Adipose tissue (tissue), 3 donors: ENCODE data around the gene MEIG1. TPM values are rescaled to one million over a fixed set of nuclear protein-coding genes. Genes with fewer than 3 reads are reported as not detected.
"Not testable (repeated sequence)": the region's sequence is repeated elsewhere in the genome, so short reads cannot be mapped to it uniquely, and the experiment has no call there.

Experiments
- H3K27ac ChIP-seq: one replicate; pipeline ENCODE4 v1.5.1; 2013; ENCODE audit warnings: low read depth, low read length
- WGBS, 3 donors: extraction: QIAGEN DNeasy Blood & Tissue Kit; methylation state at CpG; one replicate each; pipeline ENCODE4 v1.1.7; 2013; 5-methylcytosine and 5-hydroxymethylcytosine counted together
- polyA plus RNA-seq, 3 donors: library from polyadenylated mRNA; stranded (reverse); fragments of 200-250 nt; gene quantifications; one replicate each; pipeline ENCODE4 v1.2.3, GENCODE V29; 2013
- donor health status: healthy with polysubstance abuse.
- donor health status: Bipolar disorder and iron deficiency.
- donor health status: healthy.

The MEIG1 gene
- polyA plus RNA-seq, 3 donors = not detected

DNA sequence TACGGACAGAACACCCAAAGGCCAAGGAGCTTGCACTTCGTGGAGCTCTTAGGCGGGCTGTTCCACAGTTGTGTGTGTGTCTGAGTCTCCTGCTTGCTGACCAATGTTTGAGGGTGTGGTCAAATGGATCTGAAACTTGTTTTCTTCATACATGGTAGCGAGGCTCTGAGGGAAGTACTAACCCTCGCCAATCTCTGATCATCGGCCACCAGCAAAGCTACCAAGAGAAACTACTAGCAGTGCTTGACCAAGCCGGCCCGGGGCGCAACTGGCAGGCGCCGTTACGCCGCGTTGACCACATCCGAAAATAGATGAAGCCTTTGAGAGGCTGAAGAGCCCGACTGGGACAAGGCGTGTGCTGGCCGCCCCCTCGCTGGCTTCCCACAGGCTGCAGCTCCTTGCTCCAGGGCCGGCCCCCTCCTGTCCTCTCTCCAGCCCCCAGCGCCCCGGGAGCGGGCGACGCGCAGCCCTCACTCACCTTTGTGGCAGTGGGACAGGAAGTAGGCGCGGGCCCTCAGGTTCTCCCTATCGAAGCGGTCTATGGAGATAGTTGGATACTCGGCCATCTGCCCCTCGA, 5.7 kb upstream of the MEIG1 start:
- H3K27ac ChIP-seq = peak overlapping the region; percentile 86
- WGBS, 3 donors = 0 to 2% (median 1%) methylated on average over 32 of the region's 32 CpGs

DNA sequence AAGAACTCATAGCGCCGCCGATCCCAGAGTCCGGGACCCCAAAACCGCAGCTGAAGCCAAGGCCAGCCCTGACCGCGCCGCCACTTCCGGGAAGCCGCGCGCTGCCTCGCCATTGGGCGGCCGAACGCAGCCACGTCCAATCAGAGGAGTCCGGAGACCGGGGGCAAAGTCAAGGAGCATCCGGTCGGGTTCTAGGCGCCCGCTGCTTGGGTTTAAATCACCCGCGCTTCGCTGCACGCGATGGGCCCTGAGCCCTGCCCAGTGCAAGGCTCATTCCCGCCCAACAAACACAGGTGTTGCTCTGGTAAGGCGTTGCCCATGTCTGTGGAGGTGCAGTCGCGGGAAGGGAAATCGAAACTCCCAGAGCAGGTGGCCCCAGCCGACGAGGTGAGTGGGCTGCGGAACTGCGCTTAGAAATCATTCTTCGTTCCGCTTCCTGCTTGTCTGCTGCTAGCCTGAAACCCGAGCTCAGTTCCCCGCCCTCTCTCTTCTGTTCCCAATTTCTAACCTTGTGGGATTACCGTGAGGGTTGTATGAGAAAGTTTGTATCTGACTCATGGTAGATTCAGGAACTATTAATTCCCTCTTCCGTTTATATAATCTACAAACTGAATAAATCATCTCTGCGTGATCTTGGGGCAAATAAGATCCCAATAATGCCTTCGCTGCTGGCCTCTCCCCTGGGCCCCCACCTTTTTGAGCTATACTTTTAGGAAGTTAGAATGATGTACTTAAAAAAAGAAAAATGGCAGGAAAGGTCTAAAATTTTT, 5.0 kb upstream of the MEIG1 start, which contains the start of gene DCLRE1C:
Gene DCLRE1C (minus strand): TSS at position 96 of the 770 bp plus-strand sequence. CDS start 86 bp downstream, at position 10.
- peak within 1 kb of the TSS; percentile 86 for H3K27ac ChIP-seq

DNA sequence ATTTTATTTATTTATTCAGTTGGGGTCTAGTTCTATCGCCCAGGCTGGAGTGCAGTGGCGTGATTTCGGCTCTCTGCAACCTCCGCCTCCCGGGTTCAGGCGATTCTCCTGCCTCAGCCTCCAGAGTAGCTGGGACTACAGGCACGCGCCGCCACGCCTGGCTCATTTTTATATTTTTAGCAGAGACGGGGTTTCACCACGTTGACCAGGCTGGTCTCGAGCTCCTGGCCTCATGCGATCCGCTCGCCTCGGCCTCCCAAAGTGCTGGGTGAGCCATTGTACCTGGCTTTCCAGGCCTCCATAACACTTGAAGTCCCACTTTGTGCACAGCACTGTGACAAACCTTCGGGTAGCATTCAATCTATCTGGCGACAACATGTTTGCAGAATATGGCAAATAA, 4.3 kb upstream of the MEIG1 start:
- no peak overlapping the region for H3K27ac ChIP-seq
- whole genome bisulfite sequencing, 3 donors = 93 to 94% (median 94%) methylated on average over 19 of the region's 19 CpGs

More for the DNA sequence above, 5.0 kb upstream of the MEIG1 start, which contains the start of gene DCLRE1C:
- 0 to 1% (median 1%) methylated on average over 45 of the region's 45 CpGs for WGBS, 3 donors

DNA sequence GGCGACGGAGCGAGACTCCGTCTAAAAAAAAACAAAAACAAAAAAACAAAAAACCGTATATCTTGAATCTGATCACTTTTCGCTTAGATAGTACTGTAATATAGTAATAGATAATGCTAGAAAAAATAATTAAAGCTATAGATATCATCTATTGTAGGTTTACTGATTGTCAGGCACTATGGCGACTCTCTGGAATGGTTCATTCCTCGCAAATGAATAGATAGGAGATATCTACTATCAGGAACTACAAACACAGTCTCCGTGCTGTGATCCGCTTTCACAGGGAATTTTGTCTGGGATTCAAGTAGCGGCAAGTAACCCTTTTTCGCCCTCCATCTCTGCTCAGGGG, 342 bp upstream of the MEIG1 start:
- 40 to 54% (median 50%) methylated on average over 12 of the region's 12 CpGs for WGBS, 3 donors
- no peak overlapping the region for H3K27ac ChIP-seq

DNA sequence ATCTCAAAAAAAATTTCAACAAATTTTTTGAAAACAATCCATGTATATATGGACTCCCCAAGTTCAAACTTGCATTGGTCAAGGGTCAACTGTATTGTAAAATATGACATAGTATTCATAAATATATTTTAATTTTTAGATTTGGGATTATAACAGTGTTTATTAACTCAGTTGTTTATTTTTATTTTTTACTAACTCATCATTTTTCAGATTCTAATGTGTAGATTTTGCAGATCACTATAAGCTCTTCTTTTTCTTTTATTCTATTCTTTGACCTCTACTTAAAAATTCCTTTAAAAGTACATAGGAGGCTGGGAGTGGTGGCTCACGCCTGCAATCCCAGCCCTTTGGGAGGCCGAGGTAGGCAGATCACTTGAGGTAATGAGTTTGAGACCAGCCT, 8.7 kb downstream of the MEIG1 start:
- WGBS, 3 donors = 89 to 94% (median 91%) methylated on average over 2 of the region's 2 CpGs
- no peak overlapping the region for H3K27ac ChIP-seq

DNA sequence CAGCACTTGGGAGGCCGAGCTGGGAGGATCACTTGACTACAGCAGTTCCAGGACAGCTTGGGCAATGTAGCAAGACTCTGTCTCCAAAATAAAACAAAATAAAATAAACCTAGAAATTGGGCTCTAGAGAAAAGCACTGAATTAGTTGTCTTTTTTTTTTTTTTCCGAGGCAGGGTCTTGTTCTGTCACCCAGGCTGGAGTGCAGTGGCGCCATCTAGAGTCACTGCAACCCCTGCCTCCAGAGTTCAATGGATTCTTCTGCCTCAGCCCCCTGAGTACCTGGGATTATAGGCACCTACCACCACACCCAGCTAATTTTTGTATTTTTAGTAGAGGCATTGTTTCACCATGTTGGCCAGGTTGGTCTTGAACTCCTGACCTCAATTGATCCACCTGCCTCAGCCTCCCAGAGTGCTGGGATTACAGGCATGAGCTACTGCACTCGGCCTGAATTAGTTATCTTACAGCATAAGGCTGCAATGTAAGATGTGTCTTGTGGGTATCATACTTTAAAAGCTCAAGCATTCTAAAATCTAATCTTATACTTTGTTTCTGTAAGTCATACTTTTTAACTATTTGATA, 12.8 kb downstream of the MEIG1 start:
- H3K27ac ChIP-seq = no peak overlapping the region
- 50 to 55% (median 53%) methylated on average over 4 of the region's 4 CpGs for WGBS, 3 donors

DNA sequence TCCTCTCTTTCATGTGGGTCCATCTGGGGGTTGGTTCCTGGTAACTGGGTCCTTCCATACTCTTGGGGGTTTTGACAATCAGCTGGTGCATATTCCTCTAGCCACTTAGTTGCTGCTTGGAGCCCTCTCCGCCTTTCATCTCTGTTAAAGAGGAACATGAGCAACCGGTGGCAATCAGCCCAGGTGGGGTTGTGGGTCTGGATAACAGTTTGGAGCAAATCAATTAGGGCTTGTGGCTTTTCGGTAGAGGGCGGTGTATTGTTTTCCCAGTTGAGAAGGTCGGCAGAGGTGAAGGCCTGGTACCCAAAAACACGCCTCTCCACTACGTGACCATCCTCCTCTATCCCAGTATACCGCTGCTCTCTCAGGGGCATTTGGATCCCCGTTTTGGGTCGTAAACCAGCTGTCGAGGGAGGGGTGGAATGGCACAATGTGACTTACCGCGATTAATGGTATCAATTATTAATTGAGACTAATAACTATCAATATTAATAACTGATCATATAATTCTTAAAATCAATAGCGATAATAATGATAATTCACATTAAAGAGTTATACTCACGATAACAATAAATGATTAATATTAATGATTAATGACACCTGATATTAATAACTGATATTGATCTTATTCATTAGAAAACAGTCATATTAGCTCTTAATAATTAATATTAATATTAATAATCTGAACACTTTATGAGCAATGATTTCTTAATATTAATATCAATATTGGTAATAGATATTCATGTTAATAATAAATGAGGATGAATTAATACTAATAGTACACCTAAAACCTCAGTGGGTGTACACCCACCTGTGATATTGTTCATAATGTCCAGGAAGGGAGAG, 15.2 kb downstream of the MEIG1 start:
- WGBS, 3 donors = 27 to 54% (median 45%) methylated on average over 13 to 15 of the region's 15 CpGs
- H3K27ac ChIP-seq = not testable (repeated sequence)

DNA sequence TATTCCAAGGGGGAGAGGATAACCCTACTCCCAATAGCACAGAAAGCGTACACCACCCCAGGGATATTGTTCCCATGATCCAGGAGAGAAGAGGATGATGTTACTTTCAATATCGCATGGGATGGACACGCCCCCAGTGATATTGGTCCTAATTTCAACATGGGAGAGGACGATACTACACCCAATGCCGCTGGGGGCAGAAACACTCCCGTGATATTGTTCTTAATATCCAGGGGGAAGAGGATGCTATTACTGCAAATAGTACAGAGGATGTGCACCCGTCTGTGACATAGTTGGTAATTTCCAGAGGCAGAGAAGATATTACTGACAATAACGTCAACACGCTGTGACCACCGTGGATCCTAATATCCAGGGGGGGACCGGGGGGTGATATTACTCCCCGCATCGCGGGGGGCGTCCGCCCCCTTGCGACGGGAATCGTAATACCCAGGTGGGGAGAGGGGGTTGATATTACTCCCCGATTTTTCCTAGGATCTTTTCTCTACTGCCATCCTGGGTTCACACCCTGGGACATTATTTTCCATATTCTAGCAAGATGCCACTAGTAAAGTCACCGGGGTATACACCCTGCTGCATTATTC, 16.6 kb downstream of the MEIG1 start:
- 25 to 29% (median 29%) methylated on average over 21 of the region's 21 CpGs for WGBS, 3 donors

DNA sequence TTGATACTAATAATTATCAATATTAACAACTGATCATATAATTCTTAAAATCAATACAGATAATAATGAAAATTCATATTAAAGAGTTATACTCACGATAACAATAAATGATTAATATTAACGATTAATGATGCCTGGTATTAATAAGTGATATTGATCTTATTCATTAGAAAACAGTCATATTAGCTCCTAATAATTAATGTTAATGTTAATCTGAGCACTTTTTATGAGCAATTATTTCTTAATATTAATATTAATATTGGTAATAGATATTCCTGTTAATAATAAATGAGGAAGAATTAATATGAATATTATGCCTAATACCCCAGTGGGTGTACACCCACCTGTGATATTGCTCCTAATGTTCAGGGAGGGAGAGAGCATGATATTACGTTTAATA, 23.6 kb downstream of the MEIG1 start:
- no peak overlapping the region for H3K27ac ChIP-seq
- WGBS, 3 donors = 92 to 94% (median 93%) methylated on average over 3 of the region's 3 CpGs

More for the DNA sequence above, 16.6 kb downstream of the MEIG1 start:
- no peak overlapping the region for H3K27ac ChIP-seq

DNA sequence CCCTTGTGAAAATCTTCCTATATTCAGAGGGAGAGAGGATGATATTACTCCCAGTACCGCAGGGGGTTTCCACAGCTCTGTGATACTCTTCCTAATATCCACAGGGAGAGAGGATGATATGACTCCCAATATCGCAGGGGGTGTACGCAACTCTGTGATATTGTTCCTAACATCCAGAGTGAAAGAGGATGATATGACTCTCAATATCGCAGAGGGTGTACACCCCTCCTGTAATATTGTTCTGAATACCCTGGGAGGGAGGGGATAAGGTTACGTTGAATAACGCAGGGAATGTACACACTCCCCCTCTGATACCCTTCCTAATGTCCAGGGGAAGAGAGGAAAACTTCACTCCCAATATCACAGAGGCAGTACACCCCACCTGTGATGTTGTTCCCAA, 30.4 kb downstream of the MEIG1 start:
- H3K27ac ChIP-seq = not testable (repeated sequence)
- 83 to 95% (median 92%) methylated on average over 6 of the region's 6 CpGs for WGBS, 3 donors

DNA sequence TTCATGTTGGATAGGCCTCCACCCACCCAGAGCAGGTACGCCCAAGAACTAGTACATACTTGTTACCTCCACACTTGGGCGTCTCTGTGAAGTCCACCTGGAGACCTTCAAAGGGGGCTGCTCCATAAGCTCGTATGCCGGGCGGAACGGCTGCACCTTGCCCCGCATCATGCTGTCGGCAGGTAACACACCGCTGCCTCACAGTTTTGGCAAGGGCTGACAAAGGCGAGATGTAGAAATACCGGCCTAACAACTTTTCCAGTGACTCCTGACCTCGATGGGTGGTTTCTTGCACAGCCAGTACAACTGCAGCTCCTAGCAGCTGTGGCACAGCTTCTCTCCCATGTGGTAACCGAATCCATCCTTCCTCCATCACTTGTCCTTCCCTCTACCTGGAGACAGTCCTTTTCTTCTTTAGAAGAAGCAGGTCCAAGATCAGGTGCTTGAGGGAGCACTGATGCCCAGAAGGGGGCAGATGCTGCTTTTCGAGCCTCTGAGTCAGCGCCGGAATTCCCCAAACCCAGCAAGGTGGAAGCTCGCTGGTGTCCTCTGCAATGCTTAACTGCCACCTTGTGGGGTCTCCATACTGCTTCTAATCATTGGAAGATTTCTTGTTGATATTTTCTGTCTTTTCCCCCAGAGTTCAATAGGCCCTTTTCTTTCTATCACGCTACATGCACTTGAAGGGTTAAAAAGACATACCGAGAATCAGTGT, 32.0 kb downstream of the MEIG1 start:
- 42 to 68% (median 57%) methylated on average over 16 to 19 of the region's 19 CpGs for WGBS, 3 donors
- not testable (repeated sequence) for H3K27ac ChIP-seq

DNA sequence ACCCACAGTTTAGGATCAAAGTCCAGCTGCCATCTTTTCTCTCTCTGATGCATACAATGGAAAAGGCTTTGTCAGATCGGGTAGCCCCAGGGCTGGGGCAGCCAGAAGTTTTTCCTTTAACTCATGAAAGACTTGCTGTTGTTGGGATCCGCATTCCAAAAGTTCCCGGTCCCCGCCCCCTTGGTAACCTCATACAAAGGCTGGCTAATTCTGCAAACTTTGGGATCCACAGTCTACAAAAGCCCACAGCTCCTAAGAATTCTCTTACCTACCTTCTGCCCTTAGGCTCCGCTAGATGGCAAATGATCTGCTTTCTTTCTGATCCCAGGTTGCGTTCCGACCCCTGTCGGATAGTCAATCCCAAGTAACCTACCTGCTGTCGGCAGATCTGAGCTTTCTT, 33.1 kb downstream of the MEIG1 start:
- H3K27ac ChIP-seq = not testable (repeated sequence)
- WGBS, 3 donors = 90% methylated on average over 9 of the region's 9 CpGs

DNA sequence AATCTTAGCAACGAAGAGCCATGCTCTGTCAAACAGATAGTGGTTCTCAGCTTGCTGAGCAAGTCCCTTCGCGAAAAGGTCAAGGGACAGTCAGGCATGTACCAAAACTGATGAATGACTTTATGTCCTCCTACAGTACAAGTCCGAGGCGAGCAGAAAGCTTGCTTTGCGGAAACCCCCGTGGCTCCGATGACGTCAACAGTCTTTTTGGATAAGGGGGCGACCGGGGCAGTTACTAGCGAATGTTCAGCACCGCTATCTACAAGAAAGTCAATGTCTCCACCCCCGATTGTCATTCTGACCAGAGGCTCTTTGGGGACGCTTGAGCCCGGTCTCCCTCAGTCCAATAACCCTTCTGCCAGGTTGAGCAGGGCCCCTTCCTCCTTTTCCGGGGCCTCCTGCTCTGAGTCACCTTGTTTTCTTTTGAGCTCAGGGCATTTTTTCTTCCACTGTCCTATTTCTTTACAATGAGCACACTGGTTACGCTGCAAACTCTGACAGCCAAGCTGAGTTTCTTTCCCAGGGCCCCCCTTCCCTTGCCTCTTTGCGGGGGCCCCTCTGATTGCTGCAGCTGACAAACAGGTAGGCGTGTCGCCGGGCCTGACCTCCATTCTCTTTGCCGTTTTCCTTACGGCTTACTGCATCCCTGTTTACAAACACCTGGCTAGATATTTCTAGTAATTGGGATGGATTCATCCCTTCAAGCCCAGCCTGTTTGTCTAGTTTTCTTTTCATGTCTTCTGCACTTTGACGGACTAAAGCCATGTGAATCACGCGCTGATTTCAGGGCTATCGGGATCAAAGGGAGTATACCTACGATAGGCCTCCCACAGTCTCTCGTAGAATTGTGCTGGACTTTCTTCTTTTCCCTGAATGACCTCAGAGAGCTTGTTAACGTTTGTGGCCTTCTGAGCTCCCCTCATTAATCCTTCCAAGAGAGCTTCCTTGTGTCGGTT, 34.6 kb downstream of the MEIG1 start:
- H3K27ac ChIP-seq = not testable (repeated sequence)
- WGBS, 3 donors = 77 to 80% (median 78%) methylated on average over 32 of the region's 32 CpGs

DNA sequence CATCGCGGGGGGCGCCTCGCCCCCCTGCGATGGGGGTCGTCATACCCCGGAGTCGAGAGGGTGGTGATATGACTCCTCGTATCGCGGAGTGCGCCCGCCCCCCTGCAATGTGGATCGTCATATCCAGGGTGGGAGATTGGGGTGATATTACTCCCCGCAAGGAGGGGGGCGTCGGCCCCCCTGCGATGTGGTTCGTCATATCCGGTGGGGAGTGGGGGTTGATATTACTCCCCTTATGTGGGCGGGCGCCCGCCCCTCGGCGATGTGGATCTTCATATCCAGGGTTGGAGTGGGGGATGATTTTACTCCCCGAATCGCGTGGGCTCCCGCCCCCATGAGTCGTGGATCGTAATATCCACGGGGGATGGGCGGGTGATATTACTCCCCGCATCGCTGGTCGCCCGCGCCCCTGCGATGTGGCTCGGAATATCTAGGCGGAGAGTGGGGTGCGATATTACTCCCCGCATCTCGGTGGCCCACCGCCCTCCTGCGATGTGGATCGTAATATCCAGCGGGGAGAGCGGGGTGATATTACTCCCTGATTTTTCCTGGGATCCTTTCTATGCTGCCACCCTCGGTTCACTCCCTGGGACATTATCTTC, 36.9 kb downstream of the MEIG1 start:
- H3K27ac ChIP-seq = no peak overlapping the region
- whole genome bisulfite sequencing, 3 donors = 65 to 83% (median 82%) methylated on average over 50 of the region's 50 CpGs

DNA sequence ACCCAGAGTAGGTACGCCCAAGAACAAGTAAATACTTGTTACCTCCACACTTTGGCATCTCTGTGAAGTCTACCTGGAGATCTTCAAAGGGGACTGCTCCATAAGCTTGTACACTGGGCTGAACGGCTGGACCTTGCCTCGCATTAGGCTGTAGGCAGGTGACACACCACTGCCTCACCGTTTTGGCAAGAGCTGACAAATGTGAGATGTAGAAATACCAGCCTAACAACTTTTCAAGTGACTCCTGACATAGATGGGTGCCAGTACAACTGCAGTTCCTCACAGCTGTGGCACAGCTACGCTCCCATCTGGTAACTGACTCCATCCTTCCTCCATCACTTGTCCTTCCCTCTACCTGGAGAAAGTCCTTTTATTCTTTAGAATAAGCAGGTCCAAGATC, 54.3 kb downstream of the MEIG1 start:
- 20 to 76% (median 68%) methylated on average over 5 of the region's 5 CpGs for WGBS, 3 donors
- not testable (repeated sequence) for H3K27ac ChIP-seq

DNA sequence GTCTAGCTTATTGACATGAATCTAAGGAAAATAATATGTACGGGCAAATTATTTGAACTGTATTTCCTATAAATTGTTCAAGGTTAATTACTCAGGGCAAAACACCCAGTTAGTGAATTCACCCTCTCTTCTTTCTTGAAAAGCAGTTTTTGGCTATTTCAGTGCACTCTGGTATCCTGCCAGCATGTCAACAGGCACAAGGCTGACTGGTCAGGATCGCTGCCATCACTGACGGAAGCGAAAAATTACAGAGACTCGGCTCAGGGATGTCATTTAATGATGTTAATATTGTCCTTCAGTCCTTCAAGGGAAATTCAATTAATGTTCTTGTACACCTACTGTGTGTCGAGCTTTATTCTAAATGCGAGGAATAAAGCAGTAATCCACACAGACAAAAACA, 56.3 kb downstream of the MEIG1 start:
- H3K27ac ChIP-seq = no peak overlapping the region
- 68 to 83% (median 75%) methylated on average over 7 of the region's 7 CpGs for WGBS, 3 donors
